T-helper 2 cell treated with Interferon-gamma antibody and Interleukin-4, amounts not matched to agents 5 μg/mL and 100 μg/mL, for 36 hours (primary cell): Measurements from ENCODE around the gene OPA1.
"Not testable (repeated sequence)": the region's sequence is repeated elsewhere in the genome, so short reads cannot be mapped to it uniquely, and the experiment has no call there.

Source experiments
- DNase-seq: peaks from one replicate; pipeline ENCODE4 v3.0.0; 2021; ENCODE audit warnings: low spot score
- H3K27ac Mint-ChIP-seq: one replicate; pipeline ENCODE4 v1.8.0; 2021; ENCODE audit warnings: mild to moderate bottlenecking, mixed read lengths
- H3K27me3 Mint-ChIP-seq: one replicate; pipeline ENCODE4 v1.8.0; 2021; ENCODE audit warnings: low read depth, mixed read lengths
- H3K36me3 Mint-ChIP-seq: one replicate; pipeline ENCODE4 v1.8.0; 2021; ENCODE audit warnings: low read depth, mixed read lengths
- H3K4me1 Mint-ChIP-seq: one replicate; pipeline ENCODE4 v1.8.0; 2021; ENCODE audit warnings: low read depth, mixed read lengths
- H3K4me3 Mint-ChIP-seq: one replicate; pipeline ENCODE4 v1.8.0; 2022; ENCODE audit warnings: mild to moderate bottlenecking, moderate library complexity, mixed read lengths
- H3K9me3 Mint-ChIP-seq: one replicate; pipeline ENCODE4 v1.8.0; 2021; ENCODE audit warnings: mixed read lengths

The OPA1 gene

GRCh38 chr3:193598202-193598601 lies 5.2 kb downstream of the OPA1 start:
- no peak for DNase-seq
- Mint-ChIP-seq H3K4me3 (no peak overlapping the region), H3K27me3 (no peaks in the 10 kb centered on the region), H3K9me3 (no peaks in the 10 kb centered on the region), H3K36me3 (peaks cover 23% of the 10 kb centered on the region), H3K4me1 (peaks cover 38% of the 10 kb centered on the region), H3K27ac (no peak overlapping the region)

DNA sequence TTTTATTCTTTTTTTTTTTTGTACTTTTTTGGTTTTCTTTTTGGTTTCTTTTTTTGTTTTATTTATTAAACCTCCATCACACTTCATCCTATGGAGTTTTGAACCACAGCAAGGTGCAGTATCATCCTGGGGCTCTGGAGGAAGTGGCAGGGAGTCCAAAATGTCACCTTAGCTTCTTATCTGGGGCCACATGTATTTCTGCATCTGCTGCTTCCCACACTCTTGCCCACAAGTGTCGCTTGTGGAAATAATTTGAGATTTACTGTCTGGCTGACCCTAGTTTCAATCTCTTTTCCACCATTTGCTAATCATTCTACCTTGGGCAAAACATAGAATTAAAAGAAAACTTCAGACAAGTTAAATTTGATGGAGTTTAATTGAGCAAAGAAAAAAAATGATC lies 6.4 kb downstream of the OPA1 start:
- H3K4me3 Mint-ChIP-seq = no peak overlapping the region
- H3K36me3 Mint-ChIP-seq = peaks cover 21% of the 10 kb centered on the region
- DNase-seq = no peak
- no peak overlapping the region for H3K27ac Mint-ChIP-seq
- no peaks in the 10 kb centered on the region for H3K27me3 Mint-ChIP-seq
- H3K9me3 Mint-ChIP-seq = no peaks in the 10 kb centered on the region
- H3K4me1 Mint-ChIP-seq = peaks cover 36% of the 10 kb centered on the region

DNA sequence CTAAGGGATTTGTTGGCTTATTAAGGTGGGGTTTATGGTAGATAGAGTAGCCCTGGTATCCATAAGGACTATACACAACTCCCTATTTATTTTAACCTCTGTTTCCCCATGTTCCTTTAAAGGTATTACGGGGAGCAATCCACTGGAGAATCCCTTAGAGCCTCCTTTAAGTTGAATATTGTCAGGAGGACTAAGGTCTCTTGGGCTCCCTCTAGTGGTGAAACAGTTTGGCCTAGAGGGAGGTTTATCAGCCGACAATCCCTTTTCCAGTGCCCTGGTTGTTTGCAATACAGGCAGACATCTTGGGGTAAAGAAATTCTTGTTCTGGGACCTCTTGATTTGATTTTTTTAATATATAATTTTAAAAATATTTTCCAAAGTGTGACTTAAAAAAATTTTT lies 12.9 kb downstream of the OPA1 start:
- no peak overlapping the region for H3K4me3 Mint-ChIP-seq
- H3K27ac Mint-ChIP-seq = no peak overlapping the region
- no peaks in the 10 kb centered on the region for H3K27me3 Mint-ChIP-seq
- peaks cover 14% of the 10 kb centered on the region for H3K9me3 Mint-ChIP-seq
- peaks cover 2% of the 10 kb centered on the region for H3K4me1 Mint-ChIP-seq
- DNase-seq = peak; percentile 15
- peaks cover 31% of the 10 kb centered on the region for H3K36me3 Mint-ChIP-seq

GRCh38 chr3:193606892-193607291 lies 13.9 kb downstream of the OPA1 start:
- H3K9me3 Mint-ChIP-seq = peaks cover 19% of the 10 kb centered on the region
- DNase-seq, H3K4me3 Mint-ChIP-seq, H3K27me3 Mint-ChIP-seq, H3K4me1 Mint-ChIP-seq, H3K27ac Mint-ChIP-seq: not testable (repeated sequence)
- H3K36me3 Mint-ChIP-seq = peaks cover 41% of the 10 kb centered on the region

GRCh38 chr3:193610516-193610915 lies 17.5 kb downstream of the OPA1 start:
- H3K27ac Mint-ChIP-seq, DNase-seq, H3K27me3 Mint-ChIP-seq, H3K4me3 Mint-ChIP-seq: not testable (repeated sequence)
- Mint-ChIP-seq H3K9me3 (peaks cover 34% of the 10 kb centered on the region), H3K36me3 (peaks cover 70% of the 10 kb centered on the region), H3K4me1 (peaks cover 16% of the 10 kb centered on the region)

DNA sequence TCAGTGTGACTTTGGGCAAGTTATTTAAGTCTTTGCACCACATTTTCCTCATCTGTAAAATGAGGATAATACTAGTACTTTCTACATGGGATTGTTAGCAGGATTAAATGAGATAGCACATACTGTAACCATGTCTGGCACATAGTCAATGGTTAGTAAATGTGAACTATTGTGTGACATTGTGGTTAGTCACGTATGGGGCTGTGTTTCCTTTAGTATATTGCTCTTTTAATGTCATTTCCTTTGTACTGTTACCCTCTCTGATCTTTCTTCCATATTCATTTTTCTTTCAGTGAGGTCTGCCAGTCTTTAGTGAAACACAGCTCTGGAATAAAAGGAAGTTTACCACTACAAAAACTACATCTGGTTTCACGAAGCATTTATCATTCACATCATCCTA lies 21.4 kb downstream of the OPA1 start:
- Mint-ChIP-seq H3K9me3 (peaks cover 25% of the 10 kb centered on the region), H3K36me3 (peaks cover 73% of the 10 kb centered on the region), H3K27me3 (no peaks in the 10 kb centered on the region), H3K27ac (peak overlapping the region; percentile 77), H3K4me1 (peaks cover 21% of the 10 kb centered on the region), H3K4me3 (peak overlapping the region; percentile 34)
- DNase-seq = no peak

- Mint-ChIP-seq H3K27ac (no peak overlapping the region), H3K4me1 (peaks cover 38% of the 10 kb centered on the region), H3K36me3 (peaks cover 65% of the 10 kb centered on the region)
These were observed 24.6 kb downstream of the OPA1 start for GRCh38 chr3:193617628-193618027.

DNA sequence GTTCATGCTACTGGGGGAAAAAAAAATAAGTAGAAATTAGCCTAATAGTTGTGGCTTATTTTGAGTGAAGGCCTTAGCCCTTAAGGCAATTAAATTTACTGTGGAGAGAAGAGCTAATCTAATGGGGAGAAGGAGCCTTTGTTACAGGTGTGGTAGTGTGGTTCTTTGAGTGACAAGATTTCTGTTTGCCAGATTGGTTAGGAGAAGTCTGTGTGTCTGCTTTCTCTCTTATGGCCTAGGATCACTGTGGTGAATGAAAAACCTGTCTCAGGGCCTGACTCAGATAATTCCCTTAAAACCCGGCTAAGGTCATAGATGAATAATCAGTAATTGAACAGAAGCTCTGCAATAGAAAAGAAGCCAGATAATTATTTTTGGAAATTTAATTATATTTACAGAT lies 27.0 kb downstream of the OPA1 start:
- Mint-ChIP-seq H3K27me3 (no peaks in the 10 kb centered on the region), H3K27ac (peak overlapping the region; percentile 78), H3K36me3 (peaks cover 57% of the 10 kb centered on the region), H3K4me3 (peak overlapping the region; percentile 23), H3K4me1 (peaks cover 36% of the 10 kb centered on the region), H3K9me3 (no peaks in the 10 kb centered on the region)
- DNase-seq = no peak

More at GRCh38 chr3:193617628-193618027, 24.6 kb downstream of the OPA1 start:
- H3K4me3 Mint-ChIP-seq = no peak overlapping the region
- DNase-seq = no peak
- peaks cover 10% of the 10 kb centered on the region for H3K9me3 Mint-ChIP-seq
- H3K27me3 Mint-ChIP-seq = no peaks in the 10 kb centered on the region

DNA sequence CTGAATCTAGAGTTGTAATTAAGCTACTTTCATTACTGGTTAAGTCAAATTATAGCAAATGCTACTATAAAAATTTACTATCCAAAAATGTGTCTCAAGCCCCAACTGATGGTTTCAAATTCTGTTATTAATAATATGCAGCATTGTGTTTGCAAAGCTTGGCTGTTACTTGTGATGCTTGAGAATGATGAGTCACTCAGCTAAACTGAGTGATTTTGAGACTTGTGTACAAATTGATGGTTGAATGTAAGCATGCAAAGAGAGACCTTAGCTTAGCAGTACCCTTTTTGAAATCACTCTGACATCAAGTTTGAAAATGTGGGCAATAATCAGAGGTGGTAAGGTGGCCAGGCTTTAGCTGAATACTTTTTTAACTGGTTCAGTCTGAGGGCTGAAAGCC lies 27.6 kb downstream of the OPA1 start:
- no peaks in the 10 kb centered on the region for H3K9me3 Mint-ChIP-seq
- H3K36me3 Mint-ChIP-seq = peaks cover 51% of the 10 kb centered on the region
- no peak overlapping the region for H3K4me3 Mint-ChIP-seq
- no peaks in the 10 kb centered on the region for H3K27me3 Mint-ChIP-seq
- DNase-seq = no peak
- H3K4me1 Mint-ChIP-seq = peaks cover 33% of the 10 kb centered on the region
- peak overlapping the region; percentile 74 for H3K27ac Mint-ChIP-seq

DNA sequence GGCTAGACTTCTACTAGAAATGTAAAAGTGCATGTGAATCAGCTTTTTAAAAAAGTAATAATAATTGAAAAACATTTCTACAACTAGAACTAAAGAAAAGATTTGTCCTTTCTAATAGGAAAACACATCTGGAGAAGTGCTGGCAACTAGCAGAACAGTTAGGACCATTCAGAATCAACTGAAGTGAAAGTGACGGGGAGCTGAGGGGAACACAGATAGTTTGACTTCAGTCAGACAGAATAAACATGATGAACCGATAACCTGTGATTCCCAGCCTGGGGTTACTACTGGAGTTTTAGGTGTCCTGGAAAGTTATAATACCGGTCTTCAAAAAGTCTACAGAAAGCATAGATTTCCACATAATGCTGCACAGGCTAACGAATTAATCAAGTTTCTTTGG lies 28.1 kb downstream of the OPA1 start:
- DNase-seq = no peak
- Mint-ChIP-seq H3K4me3 (no peak overlapping the region), H3K27ac (peak overlapping the region; percentile 74), H3K4me1 (peaks cover 36% of the 10 kb centered on the region), H3K27me3 (no peaks in the 10 kb centered on the region), H3K9me3 (no peaks in the 10 kb centered on the region), H3K36me3 (peaks cover 53% of the 10 kb centered on the region)

DNA sequence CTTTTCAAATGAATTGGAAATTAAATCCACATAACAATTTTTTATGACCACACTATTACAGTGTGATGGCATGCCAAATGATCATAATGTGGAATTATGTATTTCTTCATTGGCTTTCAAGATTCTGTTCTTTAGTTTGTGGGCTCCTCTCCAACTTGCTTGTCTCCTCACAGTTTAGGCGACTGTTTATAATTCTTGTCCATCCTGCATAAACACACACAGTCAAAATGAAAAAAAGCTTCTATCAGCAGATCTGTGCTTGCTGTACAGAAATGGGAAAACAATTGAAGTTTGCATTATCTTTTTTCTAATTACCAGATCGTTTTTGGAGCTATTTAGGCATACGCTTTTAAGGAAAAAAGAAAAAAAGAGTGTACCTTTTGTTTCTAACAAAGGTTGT lies 37.0 kb downstream of the OPA1 start:
- no peaks in the 10 kb centered on the region for H3K27me3 Mint-ChIP-seq
- no peak overlapping the region for H3K4me3 Mint-ChIP-seq
- peaks cover 32% of the 10 kb centered on the region for H3K36me3 Mint-ChIP-seq
- H3K27ac Mint-ChIP-seq = no peak overlapping the region
- no peaks in the 10 kb centered on the region for H3K9me3 Mint-ChIP-seq
- no peak for DNase-seq
- peaks cover 3% of the 10 kb centered on the region for H3K4me1 Mint-ChIP-seq

DNA sequence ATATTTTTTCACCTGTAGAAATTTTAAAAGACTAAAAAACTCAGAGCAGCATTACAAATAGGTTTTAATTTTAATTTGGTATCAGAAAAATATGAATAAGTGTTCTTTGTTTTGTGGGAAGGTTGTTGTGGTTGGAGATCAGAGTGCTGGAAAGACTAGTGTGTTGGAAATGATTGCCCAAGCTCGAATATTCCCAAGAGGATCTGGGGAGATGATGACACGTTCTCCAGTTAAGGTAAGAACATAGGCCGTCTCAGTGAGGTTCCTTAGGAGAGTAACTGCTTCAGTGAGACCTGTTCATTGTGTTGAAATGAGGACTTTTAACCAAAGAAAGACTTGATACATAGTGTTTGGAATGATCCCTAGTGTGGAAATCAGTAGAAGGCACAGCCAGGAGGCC lies 44.8 kb downstream of the OPA1 start:
- H3K36me3 Mint-ChIP-seq = peaks cover 16% of the 10 kb centered on the region

GRCh38 chr3:193638833-193639232 lies 45.8 kb downstream of the OPA1 start:
- H3K4me3 Mint-ChIP-seq = no peak overlapping the region
- no peak overlapping the region for H3K27ac Mint-ChIP-seq
- DNase-seq = no peak
- H3K4me1 Mint-ChIP-seq = no peaks in the 10 kb centered on the region
- H3K27me3 Mint-ChIP-seq = no peaks in the 10 kb centered on the region
- no peaks in the 10 kb centered on the region for H3K9me3 Mint-ChIP-seq
- H3K36me3 Mint-ChIP-seq = peaks cover 15% of the 10 kb centered on the region

More for the DNA sequence above, 44.8 kb downstream of the OPA1 start:
- no peaks in the 10 kb centered on the region for H3K9me3 Mint-ChIP-seq
- no peaks in the 10 kb centered on the region for H3K27me3 Mint-ChIP-seq
- no peaks in the 10 kb centered on the region for H3K4me1 Mint-ChIP-seq
- no peak overlapping the region for H3K27ac Mint-ChIP-seq
- H3K4me3 Mint-ChIP-seq = no peak overlapping the region
- DNase-seq = no peak

DNA sequence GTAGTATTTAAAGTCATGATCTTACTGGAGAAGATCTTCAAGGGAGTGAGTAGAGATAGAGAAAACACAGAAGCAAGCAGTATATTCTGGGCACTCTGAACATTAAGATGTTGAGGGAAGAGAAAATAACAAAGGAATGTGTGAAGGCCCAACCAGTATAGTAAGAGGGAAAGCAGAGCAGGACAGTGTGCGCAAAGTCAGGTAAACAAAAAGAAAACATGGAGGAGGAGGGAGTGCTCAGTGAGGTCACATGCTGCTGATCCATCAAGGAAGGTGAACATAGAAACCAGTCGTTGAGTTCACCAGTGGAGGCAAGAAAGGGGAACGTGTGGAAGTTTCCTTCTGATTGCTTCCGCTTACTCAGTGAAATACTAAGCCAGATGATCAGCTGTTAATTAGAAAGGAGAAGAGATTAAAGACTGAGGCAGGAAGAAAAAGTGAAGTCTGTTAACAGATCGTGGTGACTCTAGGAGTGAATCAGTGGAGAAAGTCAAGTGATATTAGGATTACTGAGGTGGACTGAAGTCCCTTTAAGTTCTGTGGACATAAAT lies 47.2 kb downstream of the OPA1 start:
- no peak for DNase-seq
- Mint-ChIP-seq H3K27ac (no peak overlapping the region), H3K9me3 (no peaks in the 10 kb centered on the region), H3K4me3 (no peak overlapping the region), H3K27me3 (no peaks in the 10 kb centered on the region), H3K4me1 (no peaks in the 10 kb centered on the region), H3K36me3 (peaks cover 16% of the 10 kb centered on the region)

- no peak overlapping the region for H3K4me3 Mint-ChIP-seq
- no peaks in the 10 kb centered on the region for H3K9me3 Mint-ChIP-seq
- DNase-seq = no peak
- no peak overlapping the region for H3K27ac Mint-ChIP-seq
- no peaks in the 10 kb centered on the region for H3K27me3 Mint-ChIP-seq
- H3K36me3 Mint-ChIP-seq = peaks cover 18% of the 10 kb centered on the region
- H3K4me1 Mint-ChIP-seq = no peaks in the 10 kb centered on the region
These were observed 47.9 kb downstream of the OPA1 start for GRCh38 chr3:193640728-193641439.
